ENCODE measurements around the gene SRBD1.

DNA sequence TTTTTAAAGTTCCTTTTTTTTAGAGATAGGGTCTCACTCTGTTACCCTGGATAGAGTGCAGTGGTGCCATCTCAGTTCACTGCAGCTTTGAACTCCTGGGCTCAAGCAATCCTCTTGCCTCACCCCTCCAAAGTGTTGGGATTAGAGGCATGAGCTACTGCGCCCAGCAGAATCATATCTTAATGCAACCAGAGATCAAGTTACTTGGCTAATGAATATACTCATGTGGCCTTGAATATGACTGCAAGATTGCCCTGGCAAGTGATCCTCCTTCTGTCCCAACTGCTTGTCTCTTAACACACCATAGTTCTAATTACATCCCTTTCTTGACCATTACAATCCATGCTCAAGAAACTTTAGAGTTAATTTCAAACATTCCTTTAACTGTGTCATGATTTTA is 133.5 kb downstream of the SRBD1 start:
- TF ChIP-seq, protein P1, sequence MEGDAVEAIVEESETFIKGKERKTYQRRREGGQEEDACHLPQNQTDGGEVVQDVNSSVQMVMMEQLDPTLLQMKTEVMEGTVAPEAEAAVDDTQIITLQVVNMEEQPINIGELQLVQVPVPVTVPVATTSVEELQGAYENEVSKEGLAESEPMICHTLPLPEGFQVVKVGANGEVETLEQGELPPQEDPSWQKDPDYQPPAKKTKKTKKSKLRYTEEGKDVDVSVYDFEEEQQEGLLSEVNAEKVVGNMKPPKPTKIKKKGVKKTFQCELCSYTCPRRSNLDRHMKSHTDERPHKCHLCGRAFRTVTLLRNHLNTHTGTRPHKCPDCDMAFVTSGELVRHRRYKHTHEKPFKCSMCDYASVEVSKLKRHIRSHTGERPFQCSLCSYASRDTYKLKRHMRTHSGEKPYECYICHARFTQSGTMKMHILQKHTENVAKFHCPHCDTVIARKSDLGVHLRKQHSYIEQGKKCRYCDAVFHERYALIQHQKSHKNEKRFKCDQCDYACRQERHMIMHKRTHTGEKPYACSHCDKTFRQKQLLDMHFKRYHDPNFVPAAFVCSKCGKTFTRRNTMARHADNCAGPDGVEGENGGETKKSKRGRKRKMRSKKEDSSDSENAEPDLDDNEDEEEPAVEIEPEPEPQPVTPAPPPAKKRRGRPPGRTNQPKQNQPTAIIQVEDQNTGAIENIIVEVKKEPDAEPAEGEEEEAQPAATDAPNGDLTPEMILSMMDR (IDR thresholded peaks at IDR 0.05): no peak
- no peak for TF ChIP-seq ZFX (IDR thresholded peaks at IDR 0.05; ENCODE audit: borderline replicate concordance)

Measured in 22Rv1 (cell line).